SU-DHL-6 (cell line): Measurements from ENCODE around the gene LRRFIP2.
"Not testable (repeated sequence)": the region's sequence is repeated elsewhere in the genome, so short reads cannot be mapped to it uniquely, and the experiment has no call there.

ENCODE experiments used
- H2AFZ ChIP-seq: fragments of 200-600 bp; sonication (generic); 2 replicates; pipeline ENCODE4 v1.6.1; 2014; ENCODE audit warnings: low read depth, mild to moderate bottlenecking, moderate library complexity, mixed read lengths, antibody characterized with exemption, low read length; ENCODE audit not compliant: severe bottlenecking
- H3F3A ChIP-seq: fragments of 200-600 bp; shearing (Covaris generic); 2 replicates; pipeline ENCODE4 v1.6.0; 2016; ENCODE audit warnings: antibody characterized with exemption, mild to moderate bottlenecking; ENCODE audit not compliant: insufficient read depth
- H3K27ac ChIP-seq: fragments of 200-600 bp; sonication (generic); 2 replicates; pipeline ENCODE4 v1.5.1; 2016; ENCODE audit warnings: low read depth, mild to moderate bottlenecking, low read length, moderate library complexity, mixed read lengths
- H3K27me3 ChIP-seq: fragments of 200-600 bp; sonication (generic), shearing (Covaris generic); 2 replicates; pipeline ENCODE4 v1.6.0; 2014; ENCODE audit warnings: mild to moderate bottlenecking, low read length
- H3K36me3 ChIP-seq: fragments of 200-600 bp; sonication (generic); 2 replicates; pipeline ENCODE4 v1.6.1; 2014; ENCODE audit warnings: mild to moderate bottlenecking, low read length, mixed read lengths
- H3K4me2 ChIP-seq: fragments of 300-600, 200-600 bp; shearing (Covaris generic), sonication (generic); 2 replicates; pipeline ENCODE4 v1.6.0; 2014; ENCODE audit warnings: low read length, low read depth, mild to moderate bottlenecking; ENCODE audit not compliant: poor library complexity, severe bottlenecking
- H3K4me3 ChIP-seq: fragments of 200-600 bp; sonication (generic); 2 replicates; pipeline ENCODE4 v1.5.1; 2014; ENCODE audit warnings: antibody characterized with exemption, low read length, mild to moderate bottlenecking, mixed read lengths; ENCODE audit not compliant: insufficient read depth, poor library complexity, severe bottlenecking
- H3K79me2 ChIP-seq: fragments of 200-600 bp; sonication (generic); 2 replicates; pipeline ENCODE4 v1.6.1; 2014; ENCODE audit warnings: mild to moderate bottlenecking, low read length, moderate library complexity; ENCODE audit not compliant: insufficient read depth
- H3K9ac ChIP-seq: fragments of 200-600 bp; sonication (generic); 2 replicates; pipeline ENCODE4 v1.7.0; 2014; ENCODE audit warnings: mild to moderate bottlenecking, low read length
- H3K9me2 ChIP-seq: fragments of 200-600 bp; sonication (generic); replicated peaks from 2 replicates; pipeline ENCODE4 v1.6.1; 2014; ENCODE audit warnings: low read length; ENCODE audit not compliant: insufficient read depth
- H3K9me3 ChIP-seq: fragments of 200-600 bp; sonication (generic); 2 replicates; pipeline ENCODE4 v1.6.1; 2014; ENCODE audit warnings: low read length, mixed read lengths; ENCODE audit not compliant: insufficient read depth
- H4K20me1 ChIP-seq: fragments of 200-600 bp; sonication (generic); 2 replicates; pipeline ENCODE4 v1.6.1; 2014; ENCODE audit warnings: low read depth, mild to moderate bottlenecking, antibody characterized with exemption, low read length, moderate library complexity, mixed read lengths
- CTCF ChIP-seq: fragments of 200-600 bp; sonication (generic); IDR thresholded peaks from one replicate; pipeline ENCODE4 v1.5.1; 2017; ENCODE audit warnings: antibody characterized with exemption, mild to moderate bottlenecking, low read length, moderate library complexity; ENCODE audit not compliant: insufficient read depth, poor library complexity, severe bottlenecking
- EZH2phosphoT487 ChIP-seq: fragments of 200-600 bp; sonication (generic), shearing (Covaris generic); conservative IDR thresholded peaks from 2 replicates; pipeline ENCODE4 v1.6.1; 2018; ENCODE audit warnings: mild to moderate bottlenecking, antibody characterized with exemption, low read length, moderate library complexity, mixed read lengths

Gene LRRFIP2

DNA sequence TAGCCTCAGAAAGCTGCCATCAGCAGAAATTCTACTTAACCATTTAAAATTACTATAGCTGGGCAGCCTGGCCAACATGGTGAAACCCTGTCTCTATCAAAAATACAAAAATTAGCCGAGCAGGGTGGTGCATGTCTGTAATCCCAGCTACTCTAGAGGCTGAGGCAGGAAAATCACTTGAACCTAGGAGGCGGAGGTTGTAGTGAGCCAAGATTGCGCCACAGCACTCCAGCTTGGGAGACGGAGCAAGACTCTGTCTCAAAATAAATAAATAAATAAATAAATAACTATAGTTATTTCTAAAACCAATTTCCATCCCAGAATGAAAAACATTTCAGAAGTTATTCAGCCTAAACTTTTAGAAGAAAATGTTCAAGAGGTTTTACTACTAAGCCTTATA, 25.1 kb downstream of the LRRFIP2 start:
- Histone ChIP-seq H3K79me2 (peaks cover 2% of the 10 kb centered on the region; the same call in 1 of the 2 replicates), H3K27ac (no peak overlapping the region)

GRCh38 chr3:37148208-37148607, 26.2 kb downstream of the LRRFIP2 start:
- Histone ChIP-seq H3K4me3 (no peak overlapping the region), H3K36me3 (peaks cover 6% of the 10 kb centered on the region; the same call in 1 of the 2 replicates), H2AFZ (no peak overlapping the region), H3K9ac (no peak overlapping the region), H3K9me2 (no peaks in the 10 kb centered on the region), H3K9me3 (no peaks in the 10 kb centered on the region), H3K27ac (no peak overlapping the region), H4K20me1 (no peaks in the 10 kb centered on the region), H3K27me3 (no peaks in the 10 kb centered on the region), H3K4me2 (no peak overlapping the region), H3K79me2 (0 out of 2 replicates have a peak, but pooled peaks cover 3% of the 10 kb centered on the region), H3F3A (no peaks in the 10 kb centered on the region)
- no peak for TF ChIP-seq EZH2phosphoT487
- TF ChIP-seq CTCF = no peak

More for the DNA sequence above, 25.1 kb downstream of the LRRFIP2 start:
- Histone ChIP-seq H3K4me3 (no peak overlapping the region), H3K4me2 (no peak overlapping the region), H3K9me2 (no peaks in the 10 kb centered on the region), H3K9me3 (no peaks in the 10 kb centered on the region), H3K27me3 (no peaks in the 10 kb centered on the region), H3K36me3 (peaks cover 6% of the 10 kb centered on the region; the same call in 1 of the 2 replicates), H2AFZ (no peak overlapping the region), H4K20me1 (no peaks in the 10 kb centered on the region), H3F3A (no peaks in the 10 kb centered on the region), H3K9ac (no peak overlapping the region)
- TF ChIP-seq EZH2phosphoT487 = no peak
- no peak for TF ChIP-seq CTCF

- Histone ChIP-seq H3K79me2 (0 out of 2 replicates have a peak, but pooled peaks cover 3% of the 10 kb centered on the region), H3K4me3 (no peak overlapping the region), H3K9me3 (no peaks in the 10 kb centered on the region), H2AFZ (no peak overlapping the region), H4K20me1 (no peaks in the 10 kb centered on the region), H3K36me3 (peaks cover 6% of the 10 kb centered on the region; the same call in 1 of the 2 replicates), H3K9me2 (no peaks in the 10 kb centered on the region), H3K27ac (no peak overlapping the region), H3K9ac (no peak overlapping the region), H3K4me2 (no peak overlapping the region), H3F3A (no peaks in the 10 kb centered on the region), H3K27me3 (no peaks in the 10 kb centered on the region)
- no peak for TF ChIP-seq CTCF
- no peak for TF ChIP-seq EZH2phosphoT487
These were observed 26.7 kb downstream of the LRRFIP2 start for GRCh38 chr3:37147666-37148065.

DNA sequence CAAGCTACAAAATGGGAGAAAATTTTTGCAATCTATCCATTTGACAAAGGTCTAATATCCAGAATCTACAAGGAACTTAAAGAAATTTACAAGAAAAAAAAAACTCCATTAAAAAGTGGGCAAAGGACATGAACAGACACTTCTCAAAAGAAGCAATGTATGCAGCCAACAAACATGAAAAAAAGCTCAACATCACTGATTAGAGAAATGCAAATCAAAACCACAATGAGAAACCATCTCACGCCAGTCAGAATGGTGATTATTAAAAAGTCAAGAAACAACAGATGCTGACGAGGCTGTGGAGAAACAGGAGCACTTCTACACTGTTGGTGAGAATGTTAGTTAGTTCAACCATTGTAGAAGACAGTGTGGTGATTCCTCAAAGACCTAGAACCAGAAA, 27.5 kb downstream of the LRRFIP2 start:
- H3K9ac ChIP-seq, H3K27me3 ChIP-seq, H3K79me2 ChIP-seq, H4K20me1 ChIP-seq, H3K9me2 ChIP-seq, H3K4me2 ChIP-seq, H3K9me3 ChIP-seq, H3K27ac ChIP-seq, H2AFZ ChIP-seq, H3F3A ChIP-seq, H3K36me3 ChIP-seq, H3K4me3 ChIP-seq: not testable (repeated sequence)
